WTC11 (cell line): ENCODE results near the gene MCOLN3.

Experiments used
- ATF3 ChIP-seq: sonication (generic); formaldehyde crosslinking; conservative IDR thresholded peaks from 2 replicates; pipeline ENCODE4 v1.8.1; 2022; ENCODE audit warnings: mild to moderate bottlenecking, missing genetic modification reagents
- CTCF ChIP-seq: fragments of 200-600 bp; IDR thresholded peaks from 2 replicates; pipeline ENCODE4 v1.8.0; 2022; ENCODE audit warnings: antibody characterized with exemption
- E2F4 ChIP-seq: sonication (generic); formaldehyde crosslinking; IDR thresholded peaks from 2 replicates; pipeline ENCODE4 v1.8.1; 2022; ENCODE audit warnings: low read depth, mild to moderate bottlenecking, moderate library complexity, missing genetic modification reagents, borderline replicate concordance
- ESRRA ChIP-seq: sonication (generic); formaldehyde crosslinking; IDR thresholded peaks from 2 replicates; pipeline ENCODE4 v1.8.1; 2022; ENCODE audit warnings: mild to moderate bottlenecking, missing genetic modification reagents, borderline replicate concordance
- FOXJ3 ChIP-seq: sonication (generic); formaldehyde crosslinking; IDR thresholded peaks from 2 replicates; pipeline ENCODE4 v1.9.0; 2021; ENCODE audit warnings: missing genetic modification reagents, mild to moderate bottlenecking, borderline replicate concordance
- FOXK1 ChIP-seq: sonication (generic); formaldehyde crosslinking; IDR thresholded peaks from 2 replicates; pipeline ENCODE4 v1.8.0; 2022; ENCODE audit warnings: mild to moderate bottlenecking, moderate library complexity, missing genetic modification reagents
- GTF2I ChIP-seq: fragments of 250-450 bp; sonication (Bioruptor Pico); conservative IDR thresholded peaks from 2 replicates; pipeline ENCODE4 v1.4.0; 2021; ENCODE audit warnings: mild to moderate bottlenecking
- MAX ChIP-seq: sonication (generic); formaldehyde crosslinking; IDR thresholded peaks from 2 replicates; pipeline ENCODE4 v1.8.0; 2022; ENCODE audit warnings: mild to moderate bottlenecking, missing genetic modification reagents
- NFYB ChIP-seq: sonication (generic); formaldehyde crosslinking; conservative IDR thresholded peaks from 2 replicates; pipeline ENCODE4 v1.8.0; 2022; ENCODE audit warnings: low read depth, missing genetic modification reagents
- RELA ChIP-seq: sonication (generic); formaldehyde crosslinking; IDR thresholded peaks from 2 replicates; pipeline ENCODE4 v1.8.1; 2022; ENCODE audit warnings: missing genetic modification reagents, mild to moderate bottlenecking, borderline replicate concordance
- RORB ChIP-seq: fragments of 250-450 bp; sonication (Bioruptor Pico); IDR thresholded peaks from 2 replicates; pipeline ENCODE4 v1.9.0; 2021; ENCODE audit warnings: mild to moderate bottlenecking
- SP1 ChIP-seq: sonication (generic); formaldehyde crosslinking; conservative IDR thresholded peaks from 2 replicates; pipeline ENCODE4 v1.8.1; 2022; ENCODE audit warnings: missing genetic modification reagents
- ZNF263 ChIP-seq: sonication (generic); formaldehyde crosslinking; IDR thresholded peaks from 2 replicates; pipeline ENCODE4 v1.8.1; 2022; ENCODE audit warnings: low read depth, mild to moderate bottlenecking, moderate library complexity, missing genetic modification reagents

GRCh38 chr1:85059563-85059962 lies 11.3 kb upstream of the MCOLN3 start:
- TF ChIP-seq CTCF, result no peak
- no peak for TF ChIP-seq ATF3 (CRISPR knock-in tag)
- no peak for TF ChIP-seq NFYB (CRISPR knock-in tag)
- no peak for TF ChIP-seq E2F4
- no peak for TF ChIP-seq FOXJ3
- TF ChIP-seq RELA (CRISPR knock-in tag), result no peak
- no peak for TF ChIP-seq GTF2I (CRISPR knock-in tag)
- TF ChIP-seq SP1 (CRISPR knock-in tag), result no peak
- TF ChIP-seq ZNF263 (CRISPR knock-in tag), result no peak
- no peak for TF ChIP-seq ESRRA (CRISPR knock-in tag)
- TF ChIP-seq MAX (CRISPR knock-in tag), result no peak
- no peak for TF ChIP-seq FOXK1
- TF ChIP-seq RORB, result no peak
